HepG2 (cell line): ENCODE results near the gene FBXL7. TPM values are rescaled to one million over a fixed set of nuclear protein-coding genes. Genes with fewer than 3 reads are reported as not detected.

Experiments used
- ATAC-seq: fragments of 200-7000 bp; cut with Tn5 transposase; 3 replicates; pipeline ENCODE4 v1.9.1; 2020; ENCODE audit warnings: mild to moderate bottlenecking, moderate library complexity
- BruUV-seq: library from RNA; stranded (reverse); fragments of 400-500 nt; replicated peaks from 2 replicates; lab custom pipeline; 2021; lab: Mats Ljungman, UMichigan
- CTCF ChIA-PET: fragments of 300-600 bp; formaldehyde crosslinking; extraction: SDS; loops from one replicate; lab custom pipeline; 2021; ENCODE audit warnings: low total read pairs, inconsistent platforms, low intra/inter-chr PET ratio; lab: Yijun Ruan, JAX
- POLR2A ChIA-PET: fragments of 350-600 bp; sonication (Branson Sonifier 250); formaldehyde crosslinking; loops from one replicate; lab custom pipeline; 2020; ENCODE audit warnings: antibody characterized with exemption, inconsistent platforms; lab: Yijun Ruan, JAX
- DNase-seq: peaks from one replicate; pipeline ENCODE4 v3.0.0-alpha.2; 2015; ENCODE audit warnings: low spot score
- FAIRE-seq: peaks from 3 replicates; lab custom pipeline; 2011; peaks lifted over from hg19 to GRCh38; lab: Jason Lieb, UNC
- H2AFZ ChIP-seq: one replicate; pipeline ENCODE4 v1.6.1; 2011; ENCODE audit warnings: low read length, inconsistent platforms
- H3K27ac ChIP-seq: fragments of 300-600 bp; 3 replicates; pipeline ENCODE4 v1.8.0; 2011; ENCODE audit warnings: mixed run types, mild to moderate bottlenecking, mixed read lengths, low read length, inconsistent platforms; ENCODE audit not compliant: insufficient read depth; ENCODE audit errors: extremely low read length
- H3K27me3 ChIP-seq, 2 experiments: fragments of 200-600 bp in 1 of 2; 2 replicates in 1 of 2; 3 replicates in 1 of 2; pipeline versions ENCODE4 v1.6.0 to v1.8.0; 2011; ENCODE audit warnings: low read length in 2 of 2, mild to moderate bottlenecking in 2 of 2, moderate library complexity in 2 of 2, inconsistent platforms in 1 of 2; ENCODE audit not compliant: insufficient read depth in 2 of 2, control insufficient read depth in 1 of 2
- H3K36me3 ChIP-seq, 2 experiments: fragments of 200-600 bp in 1 of 2; replicated peaks in 1 of 2; 2 replicates in 1 of 2; 3 replicates in 1 of 2; pipeline versions ENCODE4 v1.5.1 to v1.8.0; 2011; ENCODE audit warnings: low read length in 2 of 2, inconsistent platforms in 1 of 2; ENCODE audit not compliant: insufficient read depth in 2 of 2, control insufficient read depth in 1 of 2
- H3K4me1 ChIP-seq: 2 replicates; pipeline ENCODE4 v1.5.1; 2012; ENCODE audit warnings: low read length, inconsistent platforms; ENCODE audit not compliant: insufficient read depth
- H3K4me2 ChIP-seq: 2 replicates; pipeline ENCODE4 v1.6.0; 2011; ENCODE audit warnings: low read depth, low read length, inconsistent platforms
- H3K4me3 ChIP-seq, 3 experiments: fragments of 200-600 bp in 1 of 3; sonication (generic), shearing (Covaris generic) in 1 of 3; replicated peaks in 1 of 3; 2 replicates each; pipeline ENCODE4 v1.5.1; 2011 to 2016; ENCODE audit warnings: low read length in 3 of 3, inconsistent platforms in 2 of 3, low read depth in 2 of 3, mild to moderate bottlenecking in 2 of 3, control low read depth in 1 of 3, mixed read lengths in 1 of 3; ENCODE audit not compliant: insufficient read depth in 1 of 3
- H3K79me2 ChIP-seq: one replicate; pipeline ENCODE4 v1.6.1; 2011; ENCODE audit warnings: low read length, inconsistent platforms; ENCODE audit not compliant: insufficient read depth
- H3K9ac ChIP-seq: 2 replicates; pipeline ENCODE4 v1.6.0; 2011; ENCODE audit warnings: mild to moderate bottlenecking, low read depth, low read length, inconsistent platforms; ENCODE audit not compliant: insufficient read depth
- H3K9me3 ChIP-seq: 2 replicates; pipeline ENCODE4 v1.5.1; 2012; ENCODE audit warnings: mild to moderate bottlenecking, low read length
- H4K20me1 ChIP-seq: 2 replicates; pipeline ENCODE4 v1.6.0; 2011; ENCODE audit warnings: inconsistent platforms, mild to moderate bottlenecking, low read length, moderate library complexity; ENCODE audit not compliant: insufficient read depth
- CCAR2 ChIP-seq: fragments of 200-400 bp; formaldehyde crosslinking; optimal IDR thresholded peaks from 2 replicates; pipeline ENCODE3; 2018; ENCODE audit warnings: low read depth, mild to moderate bottlenecking, low read length, moderate library complexity
- FOXC1 ChIP-seq: sonication (generic); formaldehyde crosslinking; IDR thresholded peaks from 2 replicates; pipeline ENCODE4 v1.8.0; 2022; ENCODE audit warnings: mild to moderate bottlenecking, missing genetic modification reagents, borderline replicate concordance
- HOXA3 ChIP-seq: sonication (generic); formaldehyde crosslinking; IDR thresholded peaks from 2 replicates; pipeline ENCODE4 v1.5.0; 2020; ENCODE audit warnings: missing genetic modification reagents
- RXRA ChIP-seq: sonication (generic); formaldehyde crosslinking; IDR thresholded peaks from 2 replicates; pipeline ENCODE4 v1.5.1; 2020; ENCODE audit warnings: missing genetic modification reagents
- ZBTB49 ChIP-seq: sonication (generic); formaldehyde crosslinking; IDR thresholded peaks from 2 replicates; pipeline ENCODE4 v1.4.0; 2020; ENCODE audit warnings: missing genetic modification reagents, borderline replicate concordance
- ZC3H13 ChIP-seq: sonication (generic); formaldehyde crosslinking; IDR thresholded peaks from 2 replicates; pipeline ENCODE4 v1.8.1; 2023; ENCODE audit warnings: mild to moderate bottlenecking, missing genetic modification reagents, moderate library complexity
- ZFP41 ChIP-seq: sonication (generic); formaldehyde crosslinking; IDR thresholded peaks from 2 replicates; pipeline ENCODE4 v1.4.0; 2020; ENCODE audit warnings: mild to moderate bottlenecking, missing genetic modification reagents, borderline replicate concordance
- ZNF383 ChIP-seq: sonication (generic); formaldehyde crosslinking; IDR thresholded peaks from 2 replicates; pipeline ENCODE4 v1.4.0; 2020; ENCODE audit warnings: missing genetic modification reagents, mild to moderate bottlenecking, borderline replicate concordance
- ZNF674 ChIP-seq: sonication (generic); formaldehyde crosslinking; IDR thresholded peaks from 2 replicates; pipeline ENCODE4 v1.5.0; 2020; ENCODE audit warnings: low read depth, mild to moderate bottlenecking, missing genetic modification reagents
- ZNF713 ChIP-seq: sonication (generic); formaldehyde crosslinking; IDR thresholded peaks from 2 replicates; pipeline ENCODE4 v1.4.0; 2020; ENCODE audit warnings: mild to moderate bottlenecking, missing genetic modification reagents
- ZNF747 ChIP-seq: sonication (generic); formaldehyde crosslinking; IDR thresholded peaks from 2 replicates; pipeline ENCODE4 v1.8.1; 2023; ENCODE audit warnings: missing genetic modification reagents, mild to moderate bottlenecking, borderline replicate concordance
- ZNF749 ChIP-seq: sonication (generic); formaldehyde crosslinking; IDR thresholded peaks from 2 replicates; pipeline ENCODE4 v1.8.0; 2022; ENCODE audit warnings: mild to moderate bottlenecking, missing genetic modification reagents, moderate library complexity, borderline replicate concordance
- ZSCAN31 ChIP-seq: sonication (generic); formaldehyde crosslinking; IDR thresholded peaks from 2 replicates; pipeline ENCODE4 v1.5.0; 2020; ENCODE audit warnings: low read depth, mild to moderate bottlenecking, missing genetic modification reagents
- WGBS: methylation state at CpG from one replicate; pipeline ENCODE4 v1.1.6; 2017; ENCODE audit warnings: low lambda C conversion rate; 5-methylcytosine and 5-hydroxymethylcytosine counted together
- in situ Hi-C: cut with HindIII; loops from 2 replicates; pipeline ENCODE4 v1.10.0; 2017; ENCODE audit warnings: low pct_unique_long_range_greater_than_20kb; ENCODE audit not compliant: extremely low pct_ligation_motif_present
- intact Hi-C: fragments of 100-400 bp; cut with micrococcal nuclease; formaldehyde crosslinking; loops from one replicate; pipeline ENCODE4 v1.10.0; 2022; ENCODE audit not compliant: unreplicated experiment
- polyA plus RNA-seq, 8 experiments: library from polyadenylated mRNA; depleted of rRNA in 3 of 8; stranded (reverse) in 7 of 8; unstranded in 1 of 8; fragments of >200 nt; fragmentation: Illumina TruSeq in 4 of 8; extraction: Trizol in 4 of 8; gene quantifications; 2 replicates each; pipeline versions ENCODE4 v1.2.1 to v1.2.3, GENCODE V29; 2011 to 2016; ENCODE audit warnings: low read depth in 4 of 8, missing spikeins in 1 of 8, mixed read lengths in 1 of 8; ENCODE audit not compliant: insufficient read depth in 1 of 8
- total RNA-seq, 5 experiments: library from RNA; depleted of rRNA; stranded (reverse); fragments of >200 nt; fragmentation: Illumina TruSeq; extraction: Trizol; gene quantifications; 2 replicates each; pipeline ENCODE4 v1.2.3, GENCODE V29; 2016; ENCODE audit warnings: low read depth in 1 of 5
- TF ChIP-seq, protein P1 (sequence below): sonication (generic); formaldehyde crosslinking; IDR thresholded peaks from 2 replicates; pipeline ENCODE4 v1.4.0; 2020; ENCODE audit warnings: low read depth, missing genetic modification reagents

The FBXL7 gene
- total and polyA plus RNA-seq, 2 of the 13 experiments (the other 11 are each of a cell fraction or from before 2014, with no cell fraction given), result 0.07 TPM; not detected in 1

DNA sequence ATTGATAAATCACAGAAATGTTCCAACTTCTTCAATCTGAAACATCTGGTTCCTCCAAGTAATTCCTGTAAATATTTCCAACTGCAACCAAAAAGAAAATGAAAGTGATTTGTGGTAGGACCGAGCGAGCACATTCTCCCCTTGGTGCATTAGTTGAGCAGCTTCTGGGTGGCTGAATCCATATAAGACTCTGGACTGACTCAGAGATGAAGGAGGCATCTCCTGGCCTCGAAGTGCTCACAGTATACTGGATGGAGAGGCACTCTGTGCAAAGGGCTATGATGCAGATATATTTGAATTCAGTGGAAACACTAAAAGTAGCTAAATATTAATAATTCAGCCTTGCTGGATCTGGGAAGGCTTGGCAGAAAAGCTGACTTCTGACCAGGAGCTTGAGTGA lies 414.7 kb downstream of the FBXL7 start:
- BruUV-seq, result no TSS peak
- POLR2A ChIA-PET, result no interaction called here
- H3K9me3 ChIP-seq, result no peaks in the 10 kb centered on the region
- H4K20me1 ChIP-seq, result no peaks in the 10 kb centered on the region
- no peak overlapping the region for H2AFZ ChIP-seq
- no peak overlapping the region for H3K27ac ChIP-seq
- no peak overlapping the region for H3K9ac ChIP-seq
- H3K36me3 ChIP-seq, result no peaks in the 10 kb centered on the region
- peak overlapping the region; percentile 15; the same call in 1 of the 2 replicates for H3K4me2 ChIP-seq
- ATAC-seq (no peak; the same call in 2 of the 3 replicates), FAIRE-seq (no peak), DNase-seq (no peak)
- no peaks in the 10 kb centered on the region for H3K27me3 ChIP-seq
- CTCF ChIA-PET, result no interaction called here
- H3K4me1 ChIP-seq, result no peaks in the 10 kb centered on the region
- in situ Hi-C loops, result no loop called here
- H3K79me2 ChIP-seq, result no peaks in the 10 kb centered on the region
- intact Hi-C loops, result no loop called here
- WGBS, result 3% methylated on average over 3 of the region's 3 CpGs
- H3K4me3 ChIP-seq, result no peak overlapping the region
- no peak for TF ChIP-seq ZC3H13 (CRISPR knock-in tag)
- no peak for TF ChIP-seq ZBTB49
- TF ChIP-seq ZFP41 (CRISPR knock-in tag), result no peak
- no peak for TF ChIP-seq CCAR2
- TF ChIP-seq FOXC1 (CRISPR knock-in tag), result no peak
- no peak for TF ChIP-seq HOXA3 (CRISPR knock-in tag)
- TF ChIP-seq RXRA (CRISPR knock-in tag), result no peak
- no peak for TF ChIP-seq ZNF713 (CRISPR knock-in tag)
- TF ChIP-seq ZNF383, result no peak
- TF ChIP-seq ZNF747 (CRISPR knock-in tag), result no peak
- TF ChIP-seq ZNF674, result no peak
- TF ChIP-seq ZNF749 (CRISPR knock-in tag), result no peak
- no peak for TF ChIP-seq ZSCAN31 (CRISPR knock-in tag)
- TF ChIP-seq, protein P1, sequence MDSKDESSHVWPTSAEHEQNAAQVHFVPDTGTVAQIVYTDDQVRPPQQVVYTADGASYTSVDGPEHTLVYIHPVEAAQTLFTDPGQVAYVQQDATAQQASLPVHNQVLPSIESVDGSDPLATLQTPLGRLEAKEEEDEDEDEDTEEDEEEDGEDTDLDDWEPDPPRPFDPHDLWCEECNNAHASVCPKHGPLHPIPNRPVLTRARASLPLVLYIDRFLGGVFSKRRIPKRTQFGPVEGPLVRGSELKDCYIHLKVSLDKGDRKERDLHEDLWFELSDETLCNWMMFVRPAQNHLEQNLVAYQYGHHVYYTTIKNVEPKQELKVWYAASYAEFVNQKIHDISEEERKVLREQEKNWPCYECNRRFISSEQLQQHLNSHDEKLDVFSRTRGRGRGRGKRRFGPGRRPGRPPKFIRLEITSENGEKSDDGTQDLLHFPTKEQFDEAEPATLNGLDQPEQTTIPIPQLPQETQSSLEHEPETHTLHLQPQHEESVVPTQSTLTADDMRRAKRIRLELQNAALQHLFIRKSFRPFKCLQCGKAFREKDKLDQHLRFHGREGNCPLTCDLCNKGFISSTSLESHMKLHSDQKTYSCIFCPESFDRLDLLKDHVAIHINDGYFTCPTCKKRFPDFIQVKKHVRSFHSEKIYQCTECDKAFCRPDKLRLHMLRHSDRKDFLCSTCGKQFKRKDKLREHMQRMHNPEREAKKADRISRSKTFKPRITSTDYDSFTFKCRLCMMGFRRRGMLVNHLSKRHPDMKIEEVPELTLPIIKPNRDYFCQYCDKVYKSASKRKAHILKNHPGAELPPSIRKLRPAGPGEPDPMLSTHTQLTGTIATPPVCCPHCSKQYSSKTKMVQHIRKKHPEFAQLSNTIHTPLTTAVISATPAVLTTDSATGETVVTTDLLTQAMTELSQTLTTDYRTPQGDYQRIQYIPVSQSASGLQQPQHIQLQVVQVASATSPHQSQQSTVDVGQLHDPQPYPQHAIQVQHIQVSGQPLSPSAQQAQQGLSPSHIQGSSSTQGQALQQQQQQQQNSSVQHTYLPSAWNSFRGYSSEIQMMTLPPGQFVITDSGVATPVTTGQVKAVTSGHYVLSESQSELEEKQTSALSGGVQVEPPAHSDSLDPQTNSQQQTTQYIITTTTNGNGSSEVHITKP (CRISPR knock-in tag), result no peak
